ENCODE results near the gene CLDN19. TPM values are rescaled to one million over a fixed set of nuclear protein-coding genes. Genes with fewer than 3 reads are reported as not detected.

Gene CLDN19
- total and polyA plus RNA-seq, 9 of the 15 experiments (the other 6 are each of a cell fraction or from before 2014, with no cell fraction given) = not detected

GRCh38 chr1:42690477-42691156 is 49.4 kb downstream of the CLDN19 start:
- intact Hi-C loops (cut with micrococcal nuclease) (no loop called here), in situ Hi-C loops (cut with MboI) (no loop called here)
- Histone ChIP-seq H2AFZ (ENCODE audit: low read depth, low read length) (no peak overlapping the region), H3K79me2 (ENCODE audit: control insufficient read depth, insufficient read depth, low read length) (peaks cover 100% of the 10 kb centered on the region), H3K36me3 (ENCODE audit: control insufficient read depth, insufficient read depth, low read length) (peaks cover 100% of the 10 kb centered on the region), H3K4me3 (no peak overlapping the region), H3K9ac (ENCODE audit: insufficient read depth in 1 of 2, low read depth in 2 of 2, low read length in 2 of 2) (no peak overlapping the region), H3K9me3 (replicated peaks; ENCODE audit: control insufficient read depth, insufficient read depth, low read depth, low read length) (no peaks in the 10 kb centered on the region), H4K20me1 (replicated peaks; ENCODE audit: control insufficient read depth, insufficient read depth, low read length) (peaks cover 81% of the 10 kb centered on the region), H3K4me1 (replicated peaks in 1 of 2; ENCODE audit: control insufficient read depth in 2 of 2, insufficient read depth in 2 of 2, low read length in 2 of 2) (peaks cover 6 to 39% of the 10 kb centered on the region in 2 experiments; a peak in 4 of 5 replicates), H3K9me1 (ENCODE audit: control insufficient read depth, insufficient read depth, low read length) (peaks cover 8% of the 10 kb centered on the region), H3K27me3 (ENCODE audit: control insufficient read depth in 2 of 2, insufficient read depth in 2 of 2, low read length in 2 of 2) (no peaks in the 10 kb centered on the region), H3K4me2 (ENCODE audit: insufficient read depth, low read length) (no peak overlapping the region), H3K27ac (ENCODE audit: extremely low read depth, low read depth, low read length) (no peak overlapping the region)
- BruUV-seq (replicated peaks) = no TSS peak
- peak in 1 of 3 experiments; percentile 34; a peak in 2 of 6 replicates for TF ChIP-seq CTCF (IDR thresholded peaks at IDR 0.05 in 2 of 3, conservative IDR thresholded peaks at IDR 0.05 in 1 of 3; ENCODE audit: insufficient read depth in 2 of 3, low read depth in 1 of 3, low read length in 3 of 3)
- no peak for TF ChIP-seq CBX3 (IDR thresholded peaks at IDR 0.05; ENCODE audit: borderline replicate concordance in 1 of 2, low read length in 2 of 2)
- TF ChIP-seq RAD21 (CRISPR knock-in tag; conservative IDR thresholded peaks at IDR 0.05 in 1 of 2, IDR thresholded peaks at IDR 0.05 in 1 of 2) = 0 out of 4 replicates have a peak, but pooled peaks of 1 of the 2 experiments have one; percentile 6
- TF ChIP-seq GTF2A2 (tag; IDR thresholded peaks at IDR 0.05) = no peak
- no peak for TF ChIP-seq TBL1XR1 (IDR thresholded peaks at IDR 0.05; ENCODE audit: low read length in 2 of 2)
- no peak for TF ChIP-seq ZNF232 (CRISPR knock-in tag; IDR thresholded peaks at IDR 0.05)
- TF ChIP-seq ARID1B (IDR thresholded peaks at IDR 0.05) = no peak
- CTCF ChIA-PET (ENCODE audit: low intra/inter-chr PET ratio) = interaction anchor here (1.6 kb wide), 1 partner anchor 113 kb away, joined by 4 read pairs; no protein-coding TSS in a partner anchor
- WGBS (ENCODE audit: insufficient coverage, low coverage, missing lambda C conversion rate) = 100% methylated on average over 1 of the region's 1 CpG
- ATAC-seq (no peak), DNase-seq (ENCODE audit: extremely low read depth in 1 of 4, low spot score in 3 of 4) (no peak), FAIRE-seq (no peak)
- POLR2A ChIA-PET = interaction anchor here (0.7 to 5.7 kb wide), 8 partner anchors 8 to 33 kb away, joined by 3 to 58 read pairs (median 6); partner anchors contain the start of genes PPIH and YBX1
